Activated T-cell treated with anti-CD3 and anti-CD28 coated beads, Interleukin-2, amount 50 U/mL, for 1 hour (primary cell): ENCODE data around the gene FRMPD4.

Experiments used
- DNase-seq: peaks from one replicate; pipeline ENCODE4 v3.0.0-alpha.2; 2020

FRMPD4 gene

DNA sequence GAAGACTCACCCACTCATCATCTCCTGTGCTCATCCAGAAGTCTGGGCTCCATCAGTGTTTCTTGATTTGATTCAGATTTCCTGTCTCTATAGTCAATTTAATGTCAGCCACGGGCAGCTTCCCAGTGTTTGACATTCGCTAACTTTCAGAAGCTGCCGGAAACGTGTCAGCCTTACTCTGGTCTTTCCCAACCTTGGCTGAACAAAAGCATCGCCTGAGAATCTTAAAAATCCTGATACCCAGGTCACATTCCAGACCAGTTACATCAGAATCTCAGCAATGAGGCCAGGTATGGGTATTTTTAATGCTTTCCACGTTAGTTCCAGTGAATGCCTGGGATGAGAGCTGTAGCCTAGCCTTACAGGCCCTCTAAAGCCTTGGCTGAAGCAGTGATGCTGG is 233.8 kb downstream of the FRMPD4 start:
- no peak for DNase-seq

GRCh38 chrX:12374286-12374685 is 236.0 kb downstream of the FRMPD4 start:
- DNase-seq: no peak

DNA sequence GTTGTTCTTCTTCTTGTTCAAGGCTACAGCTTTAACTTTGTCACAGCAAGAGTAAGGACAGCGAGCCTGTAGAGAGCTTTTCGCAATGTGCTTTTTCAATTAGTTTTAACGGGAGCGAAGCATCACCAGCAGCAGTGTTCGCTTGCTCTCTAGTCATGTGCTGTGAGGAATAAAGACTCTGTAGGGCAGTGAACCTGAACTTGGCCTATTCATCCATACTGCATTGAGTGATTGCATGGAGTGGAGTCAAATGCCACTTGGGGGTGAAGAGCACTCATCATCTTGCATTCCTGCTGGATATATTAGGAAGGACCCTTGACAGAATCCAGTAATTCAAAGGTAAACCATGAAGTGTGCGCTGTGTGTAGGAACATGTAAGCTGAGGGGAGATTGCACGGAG is 240.0 kb downstream of the FRMPD4 start:
- no peak for DNase-seq

GRCh38 chrX:12378706-12379105 is 240.4 kb downstream of the FRMPD4 start:
- DNase-seq: no peak

- no peak for DNase-seq
Measured at GRCh38 chrX:12379671-12380070, 241.4 kb downstream of the FRMPD4 start.

GRCh38 chrX:12383196-12383595 is 244.9 kb downstream of the FRMPD4 start:
- no peak for DNase-seq

- no peak for DNase-seq
Measured at GRCh38 chrX:12390301-12390700, 252.0 kb downstream of the FRMPD4 start.

DNA sequence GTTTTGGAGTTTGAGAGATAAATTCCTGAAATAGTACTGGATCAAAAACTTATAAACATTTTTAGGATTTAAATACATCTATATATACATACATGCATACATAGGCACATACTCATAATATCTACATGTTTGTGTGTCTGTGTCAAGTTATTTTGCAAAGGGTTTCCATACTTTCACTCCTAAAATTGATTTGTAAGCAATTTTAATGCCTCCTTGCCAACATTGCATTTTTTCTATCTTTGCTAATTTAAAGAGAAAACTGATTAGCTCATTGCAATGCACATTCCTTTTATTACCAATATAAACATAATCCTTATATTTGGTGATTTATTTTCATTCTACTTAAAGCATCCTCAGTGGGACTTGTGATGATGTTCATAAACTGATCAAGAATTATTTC is 258.3 kb downstream of the FRMPD4 start:
- no peak for DNase-seq

DNA sequence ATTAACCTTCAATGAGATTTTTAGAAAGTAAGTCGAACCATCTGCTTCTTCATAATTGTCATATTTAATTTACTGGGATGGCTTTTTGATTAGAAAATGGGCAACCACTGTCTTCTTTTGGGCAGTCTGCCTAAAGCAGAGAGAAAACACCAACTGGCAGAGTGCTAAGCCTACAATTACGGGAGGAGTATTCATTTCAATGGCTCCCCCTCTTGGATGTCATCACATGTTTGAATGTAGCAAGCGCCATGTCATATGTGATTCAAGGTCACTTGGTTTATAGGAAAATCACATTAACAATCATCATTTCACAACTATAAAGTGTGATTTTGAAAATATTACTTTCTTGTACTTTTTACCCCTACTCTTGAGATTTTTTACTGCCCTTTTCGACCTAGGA is 261.9 kb downstream of the FRMPD4 start:
- no peak for DNase-seq

- no peak for DNase-seq
Measured at GRCh38 chrX:12401252-12401651, 263.0 kb downstream of the FRMPD4 start.

DNA sequence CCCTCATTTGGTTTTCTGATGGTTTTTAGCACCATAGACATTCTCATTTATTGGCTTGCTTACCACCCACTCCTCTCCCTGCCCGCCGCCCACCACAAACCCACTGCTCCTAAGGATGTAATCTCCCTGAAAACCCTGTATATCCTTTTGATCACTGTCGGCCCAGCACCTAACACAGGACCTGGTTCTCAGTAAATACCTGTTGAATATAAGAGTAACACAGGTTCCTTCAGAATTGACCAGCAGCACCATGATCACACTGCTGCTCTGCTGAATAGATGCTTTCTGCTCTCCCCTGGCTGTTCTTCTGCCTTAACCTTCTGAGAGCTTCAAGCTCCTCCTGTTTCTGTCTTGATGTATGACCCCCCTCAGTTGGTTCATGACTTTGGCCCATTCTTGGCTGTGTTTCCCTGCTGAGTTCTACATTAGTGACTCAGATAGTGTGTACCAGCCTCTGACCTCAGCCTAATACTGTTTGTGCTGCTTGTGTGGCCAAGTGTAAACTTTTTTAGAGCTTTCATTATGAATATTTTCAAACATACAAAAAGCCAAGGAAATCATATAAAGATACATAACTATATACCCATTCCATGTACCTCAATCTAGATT is 265.3 kb downstream of the FRMPD4 start:
- DNase-seq: no peak

DNA sequence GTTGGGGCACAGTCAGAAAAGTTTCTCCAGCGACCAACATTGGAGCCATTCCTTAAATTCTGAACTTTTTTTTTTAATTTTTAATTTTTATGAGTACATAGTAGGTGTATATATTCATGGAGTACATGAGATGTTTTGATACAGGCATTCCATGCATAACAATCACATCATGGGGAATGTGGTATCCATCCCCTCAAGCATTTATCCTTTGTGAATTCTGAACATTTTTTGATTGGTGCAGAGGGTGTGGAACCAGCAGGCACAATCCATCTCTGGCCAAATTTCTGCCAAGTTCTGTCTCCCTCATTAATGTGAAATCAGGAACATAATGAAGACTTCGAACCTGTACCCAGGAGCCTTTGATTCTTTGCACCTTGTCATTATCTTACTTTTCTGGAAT is 267.0 kb downstream of the FRMPD4 start:
- no peak for DNase-seq

DNA sequence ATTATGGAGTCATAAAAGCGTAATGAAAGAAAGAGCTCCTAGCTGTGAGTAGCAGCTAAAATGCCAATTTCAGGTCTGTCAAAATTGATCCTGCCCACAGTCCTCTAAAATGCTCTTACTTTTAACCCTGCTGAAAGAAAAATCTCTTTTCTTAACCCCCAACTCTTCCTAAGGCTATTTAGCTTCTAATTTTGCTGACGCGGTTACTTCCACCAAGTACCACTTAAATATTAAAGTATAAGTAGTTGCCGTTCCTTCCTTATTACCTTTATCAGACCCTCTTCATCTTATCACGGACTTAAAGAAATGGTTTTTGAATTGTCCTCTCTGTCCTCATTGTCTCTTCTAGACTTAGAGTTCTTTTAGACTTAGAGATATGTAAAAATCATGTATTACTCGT is 272.2 kb downstream of the FRMPD4 start:
- no peak for DNase-seq

GRCh38 chrX:12411831-12412230 is 273.6 kb downstream of the FRMPD4 start:
- DNase-seq: no peak

DNA sequence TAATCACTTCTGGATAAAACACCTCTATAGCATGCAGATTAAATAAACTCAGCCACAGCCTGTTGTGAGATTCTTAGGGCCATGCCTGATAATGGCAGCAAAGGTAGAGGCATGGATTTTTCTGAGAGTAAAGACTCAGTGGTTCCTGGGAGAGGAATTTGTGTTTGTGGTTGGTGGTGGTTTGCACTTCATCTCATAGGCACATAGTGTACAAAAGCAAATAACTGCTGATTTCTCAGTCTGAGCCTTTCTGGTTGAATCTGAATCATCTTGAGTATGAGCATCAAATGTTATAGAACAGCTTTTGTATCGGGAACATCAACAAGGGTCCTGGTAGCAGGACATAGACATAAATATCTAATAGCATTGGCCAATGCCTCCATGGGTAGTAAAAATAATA is 274.3 kb downstream of the FRMPD4 start:
- DNase-seq: no peak

DNA sequence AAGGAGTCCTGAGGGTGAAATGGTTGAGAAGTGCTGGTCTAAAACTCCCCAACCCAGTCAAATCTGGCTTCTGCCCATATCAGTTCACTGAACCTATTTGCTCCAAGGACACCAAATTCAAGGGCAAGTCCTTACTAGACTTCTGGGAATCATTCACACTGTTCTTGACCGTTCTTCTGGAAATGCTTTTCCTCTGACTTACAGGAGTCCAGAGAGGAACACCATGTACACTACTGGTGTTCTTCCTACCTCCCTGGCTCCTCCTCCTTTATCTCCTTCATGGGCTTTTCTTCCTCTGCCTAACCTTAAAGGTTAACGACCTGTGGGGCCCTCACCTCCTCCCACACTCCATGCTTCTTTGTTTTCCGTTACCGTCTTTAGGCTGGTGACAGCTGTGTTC is 281.3 kb downstream of the FRMPD4 start:
- DNase-seq: no peak

DNA sequence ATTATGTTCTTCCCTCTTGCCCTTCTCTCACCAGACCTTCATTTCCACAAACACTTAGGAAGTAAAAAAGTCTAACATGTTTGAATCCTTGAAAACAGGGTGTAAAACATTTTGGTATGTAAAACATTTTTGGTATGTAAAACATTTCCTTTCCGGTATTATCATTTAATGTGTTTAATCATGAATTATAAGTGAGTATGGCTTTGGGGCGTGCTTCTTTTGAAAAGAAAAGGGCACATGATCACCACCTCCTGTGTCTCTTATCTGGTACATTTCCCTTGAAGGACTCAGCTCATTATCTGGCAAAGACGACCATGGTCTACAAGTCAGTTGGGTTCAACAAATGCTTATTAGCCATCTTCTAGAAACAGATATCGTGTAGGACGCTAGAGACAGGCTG is 283.6 kb downstream of the FRMPD4 start:
- DNase-seq: no peak

GRCh38 chrX:12423346-12423745 is 285.1 kb downstream of the FRMPD4 start:
- no peak for DNase-seq

DNA sequence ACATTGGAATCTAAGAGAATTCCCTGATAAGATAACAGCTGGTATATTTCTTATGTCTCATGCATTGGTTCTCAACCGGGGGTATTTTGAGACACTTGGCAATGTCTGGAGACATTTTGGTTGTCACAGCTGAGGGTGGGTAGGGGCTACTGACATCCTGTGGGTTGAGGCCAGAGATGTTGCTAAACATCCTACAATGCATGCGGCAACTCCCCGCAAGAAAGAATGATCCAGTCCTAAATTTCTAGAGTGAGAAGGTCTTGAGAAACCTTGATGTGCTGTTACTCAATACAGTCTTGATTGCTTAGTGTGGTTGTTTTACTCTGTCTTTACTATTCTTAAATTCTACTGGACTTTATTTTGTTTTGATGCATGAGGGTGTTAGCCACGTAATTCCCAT is 287.2 kb downstream of the FRMPD4 start:
- DNase-seq: no peak

DNA sequence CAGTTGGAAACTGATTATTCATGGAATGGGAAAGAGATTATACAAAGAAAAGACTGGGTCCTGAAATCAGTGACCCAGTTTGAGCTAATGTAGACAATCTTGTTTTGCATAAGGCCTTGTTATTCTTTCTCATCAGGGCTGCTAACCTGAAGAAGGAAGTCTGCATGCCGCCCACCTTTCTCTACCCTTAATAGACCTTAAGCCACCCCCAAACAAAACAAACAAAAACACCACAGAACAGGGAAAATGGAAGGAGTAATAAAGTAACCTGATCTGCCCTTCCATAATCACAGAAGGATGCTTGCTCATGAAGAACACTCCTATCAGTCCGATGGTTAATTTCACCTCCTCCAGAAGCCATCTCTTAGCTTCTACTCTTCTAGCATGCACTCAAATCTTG is 288.1 kb downstream of the FRMPD4 start:
- DNase-seq: no peak

GRCh38 chrX:12434493-12434892 is 296.2 kb downstream of the FRMPD4 start:
- no peak for DNase-seq

GRCh38 chrX:12439416-12439815 is 301.1 kb downstream of the FRMPD4 start:
- no peak for DNase-seq

GRCh38 chrX:12440246-12440645 is 302.0 kb downstream of the FRMPD4 start:
- DNase-seq: no peak

DNA sequence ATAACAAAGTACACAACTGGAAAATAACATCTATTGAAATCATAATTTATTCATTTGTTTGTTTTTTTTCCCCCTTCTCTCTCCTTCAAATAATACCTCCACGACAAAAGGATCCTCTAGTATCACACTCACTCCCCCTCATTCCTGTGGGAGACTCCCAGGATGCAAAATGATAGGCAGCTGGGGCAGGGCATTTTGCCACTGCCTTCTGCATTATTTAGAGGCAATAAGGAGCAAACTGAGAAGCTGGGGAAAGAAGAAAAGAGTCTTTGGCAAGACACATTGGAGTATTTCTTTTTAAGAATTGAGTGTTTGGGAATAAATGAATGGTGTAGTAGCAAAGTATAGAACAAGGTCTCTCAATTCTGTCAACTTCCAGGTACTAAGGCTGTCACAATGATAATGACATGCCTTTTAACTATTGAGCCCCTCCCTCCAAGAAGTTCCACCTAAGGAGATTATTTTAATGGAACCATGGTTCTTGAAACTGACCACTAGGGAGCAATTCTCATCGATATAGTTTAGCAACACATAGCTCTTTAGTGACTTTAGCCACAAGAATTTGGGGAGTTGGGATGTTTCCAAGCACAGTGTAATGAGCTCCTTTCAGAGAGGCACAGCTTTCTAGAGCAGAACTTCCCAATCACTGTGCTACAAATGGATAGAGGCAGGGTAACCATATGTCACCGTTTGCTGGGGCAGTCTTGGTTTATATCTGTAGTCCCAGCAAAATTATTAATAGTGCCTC is 303.3 kb downstream of the FRMPD4 start:
- no peak for DNase-seq

- no peak for DNase-seq
Measured at GRCh38 chrX:12443534-12444098, 305.3 kb downstream of the FRMPD4 start.
